Neuron (in vitro differentiated cells): ENCODE results near the gene TESK1.
"Not testable (repeated sequence)": the region's sequence is repeated elsewhere in the genome, so short reads cannot be mapped to it uniquely, and the experiment has no call there.

ENCODE experiments used
- H2AFZ ChIP-seq: one replicate; pipeline ENCODE4 v1.6.1; 2013; ENCODE audit warnings: low read depth, mild to moderate bottlenecking, inconsistent platforms, low read length, moderate library complexity
- H3K27me3 ChIP-seq: one replicate; pipeline ENCODE4 v1.6.1; 2013; ENCODE audit warnings: low read length; ENCODE audit not compliant: insufficient read depth
- H3K36me3 ChIP-seq: one replicate; pipeline ENCODE4 v1.6.1; 2013; ENCODE audit warnings: low read length; ENCODE audit not compliant: insufficient read depth
- H3K4me1 ChIP-seq: one replicate; pipeline ENCODE4 v1.6.1; 2013; ENCODE audit warnings: low read length; ENCODE audit not compliant: insufficient read depth
- H3K4me3 ChIP-seq: 2 replicates; pipeline ENCODE4 v1.5.1; 2013; ENCODE audit warnings: mild to moderate bottlenecking, low read length, moderate library complexity
- H3K9me3 ChIP-seq: one replicate; pipeline ENCODE4 v1.6.1; 2013; ENCODE audit warnings: low read length

TESK1 gene

DNA sequence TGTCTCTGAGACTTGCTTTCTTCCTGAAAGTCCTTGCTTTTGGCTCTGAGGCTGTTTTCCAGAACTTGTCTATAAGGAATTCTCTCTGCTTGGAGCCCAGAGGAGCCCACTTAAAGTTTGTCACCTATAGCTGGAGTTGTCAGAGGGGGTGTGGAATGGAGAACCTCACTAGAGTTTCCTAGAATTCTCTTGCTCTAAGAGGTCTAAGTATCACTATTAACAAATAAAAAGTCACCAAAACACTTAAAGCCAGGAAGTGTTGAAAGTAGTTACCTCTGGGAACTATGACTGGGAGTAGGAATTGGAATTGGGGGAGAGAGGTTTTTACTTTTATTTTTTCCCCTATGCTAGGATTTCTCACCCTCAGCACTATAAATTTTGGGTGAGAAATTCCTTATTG is 30.7 kb downstream of the TESK1 start:
- Histone ChIP-seq H3K4me3 (no peak overlapping the region), H3K9me3 (no peaks in the 10 kb centered on the region)

DNA sequence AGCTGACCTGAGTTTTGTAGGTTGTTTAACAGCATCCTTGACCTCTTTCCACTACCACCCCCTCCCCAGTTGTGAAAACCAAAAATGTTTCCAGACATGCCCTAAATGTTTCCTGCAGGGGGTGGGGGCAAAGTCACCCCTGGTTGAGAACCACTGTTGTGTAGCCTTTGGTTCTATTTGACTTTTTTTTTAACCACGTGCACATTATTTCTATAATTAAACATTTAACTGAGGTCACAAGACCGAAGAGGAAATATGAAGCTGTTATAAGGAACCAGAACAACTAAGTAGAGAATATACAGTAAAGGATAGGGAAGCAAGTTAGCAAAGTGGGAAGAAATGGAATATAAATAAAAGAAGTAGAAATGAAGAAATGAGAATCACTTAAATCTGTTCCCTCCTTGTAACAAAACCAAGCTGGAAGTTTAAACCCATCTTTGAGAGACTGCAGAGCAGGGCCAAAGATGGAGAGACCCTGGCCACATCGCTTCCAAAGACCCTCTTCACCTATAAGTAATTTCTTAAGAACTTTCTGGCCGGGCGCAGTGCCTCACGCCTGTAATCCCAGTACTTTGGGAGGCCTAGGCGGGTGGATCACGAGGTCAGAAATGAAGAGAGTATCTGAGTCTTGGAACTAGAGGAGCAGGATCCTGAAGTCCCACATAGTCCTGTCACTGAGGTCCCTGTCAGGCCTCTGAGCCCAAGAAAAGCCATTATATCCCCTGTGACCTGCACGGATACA is 31.2 kb downstream of the TESK1 start:
- Histone ChIP-seq H3K4me1 (no peaks in the 10 kb centered on the region), H3K27me3 (no peaks in the 10 kb centered on the region), H3K4me3 (no peak overlapping the region), H2AFZ (no peak overlapping the region), H3K36me3 (no peaks in the 10 kb centered on the region), H3K9me3 (no peaks in the 10 kb centered on the region)

More for the DNA sequence above, 30.7 kb downstream of the TESK1 start:
- H3K36me3 ChIP-seq = no peaks in the 10 kb centered on the region
- no peaks in the 10 kb centered on the region for H3K27me3 ChIP-seq
- H2AFZ ChIP-seq = no peak overlapping the region
- no peaks in the 10 kb centered on the region for H3K4me1 ChIP-seq

DNA sequence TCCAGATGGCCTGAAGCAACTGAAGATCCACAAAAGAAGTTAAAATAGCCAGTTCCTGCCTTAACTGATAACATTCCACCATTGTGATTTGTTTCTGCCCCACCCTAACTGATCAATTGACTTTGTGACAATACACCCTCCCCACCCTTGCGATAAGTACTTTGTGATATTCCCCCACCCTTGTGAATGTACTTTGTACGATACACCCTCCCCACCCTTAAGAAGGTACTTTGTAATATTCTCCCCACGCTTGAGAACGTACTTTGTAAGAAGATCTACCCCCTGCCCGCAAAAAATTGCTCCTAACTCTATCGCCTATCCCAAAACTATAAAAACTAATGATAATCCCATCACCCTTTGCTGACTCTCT is 31.8 kb downstream of the TESK1 start:
- not testable (repeated sequence) for H3K4me1 ChIP-seq, H3K27me3 ChIP-seq, H2AFZ ChIP-seq, H3K36me3 ChIP-seq, H3K9me3 ChIP-seq, H3K4me3 ChIP-seq

DNA sequence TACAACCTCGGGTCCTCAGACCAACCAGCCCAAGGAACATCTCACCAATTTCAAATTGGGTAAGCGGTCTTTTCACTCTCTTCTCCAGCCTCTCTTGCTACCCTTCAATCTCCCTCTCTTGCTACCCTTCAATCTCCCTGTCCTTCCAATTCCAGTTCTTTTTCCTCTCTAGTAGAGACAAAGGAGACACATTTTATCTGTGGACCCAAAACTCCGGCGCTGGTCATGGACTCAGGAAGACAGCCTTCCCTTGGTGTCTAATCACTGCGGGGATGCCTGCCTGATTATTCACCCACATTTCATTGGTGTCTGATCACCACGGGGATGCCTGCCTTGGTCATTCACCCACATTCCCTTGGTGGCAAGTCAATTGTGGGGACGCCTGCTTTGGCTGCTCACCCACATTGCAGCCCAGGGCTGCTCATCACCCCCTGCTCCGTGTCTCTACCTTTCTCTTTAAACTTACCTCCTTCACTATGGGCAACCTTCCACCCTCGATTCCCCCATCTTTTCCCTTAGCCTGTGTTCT is 32.4 kb downstream of the TESK1 start:
- H3K4me1 ChIP-seq, H2AFZ ChIP-seq, H3K9me3 ChIP-seq, H3K36me3 ChIP-seq, H3K27me3 ChIP-seq, H3K4me3 ChIP-seq: not testable (repeated sequence)

DNA sequence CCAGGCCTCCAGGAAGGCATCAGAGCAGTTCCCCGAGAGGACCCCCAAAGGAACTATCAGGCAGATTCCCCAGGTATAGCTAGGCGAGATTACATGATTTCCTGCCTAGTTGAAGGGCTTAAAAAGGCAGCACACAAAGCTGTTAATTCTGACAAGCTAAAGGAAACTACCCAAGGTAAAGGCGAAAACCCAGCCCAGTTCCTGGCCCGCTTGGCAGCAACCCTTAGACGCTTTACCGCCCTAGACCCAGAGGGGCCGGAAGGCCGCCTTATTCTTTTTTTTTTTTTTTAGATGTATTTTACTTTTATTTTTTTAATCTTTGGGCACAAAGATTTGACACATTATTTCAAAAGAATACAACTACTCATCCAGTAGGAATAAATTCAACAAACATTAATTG is 33.7 kb downstream of the TESK1 start:
- not testable (repeated sequence) for H3K4me1 ChIP-seq, H2AFZ ChIP-seq, H3K36me3 ChIP-seq, H3K4me3 ChIP-seq, H3K9me3 ChIP-seq, H3K27me3 ChIP-seq

DNA sequence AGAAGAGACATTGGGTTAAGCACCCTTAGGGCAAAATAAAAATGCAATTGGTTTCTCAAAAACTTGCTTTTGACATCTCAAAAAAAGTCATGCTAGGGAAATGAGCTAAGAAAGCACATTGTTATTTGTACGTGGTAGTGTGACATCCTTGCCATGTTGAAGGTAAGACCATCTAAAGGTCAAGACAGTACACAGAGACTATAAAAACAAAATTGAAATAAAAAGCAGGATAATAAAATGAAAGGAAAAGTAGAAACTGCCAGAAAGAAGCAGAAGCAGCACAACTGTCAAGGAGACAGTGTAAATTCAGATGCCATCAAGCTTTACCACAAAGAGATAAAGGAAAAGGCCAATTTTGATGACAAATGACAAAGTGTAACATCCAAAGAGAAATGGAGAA is 34.2 kb downstream of the TESK1 start:
- not testable (repeated sequence) for H3K4me3 ChIP-seq, H2AFZ ChIP-seq, H3K27me3 ChIP-seq

DNA sequence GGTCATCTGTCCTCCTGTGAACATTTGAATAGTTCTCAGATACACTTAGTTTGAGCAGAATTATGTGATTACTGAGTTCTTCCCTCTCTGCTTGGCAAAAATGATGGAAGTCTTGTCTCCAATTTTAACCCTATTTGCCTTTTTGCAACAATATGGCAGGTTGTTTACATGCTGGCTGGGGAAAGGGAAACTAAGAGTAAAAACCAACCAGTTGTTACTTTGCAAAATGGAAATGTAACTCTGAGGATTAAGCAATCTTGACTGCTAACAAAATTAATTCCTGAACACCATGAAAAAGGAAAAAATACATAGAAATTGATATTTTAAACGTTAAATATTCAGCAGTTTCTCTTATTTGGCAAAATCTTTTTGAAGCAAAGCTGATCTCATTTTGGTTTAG is 34.6 kb downstream of the TESK1 start:
- Histone ChIP-seq H3K4me3 (no peak overlapping the region), H3K9me3 (no peaks in the 10 kb centered on the region), H3K4me1 (no peaks in the 10 kb centered on the region), H3K36me3 (no peaks in the 10 kb centered on the region), H3K27me3 (no peaks in the 10 kb centered on the region), H2AFZ (no peak overlapping the region)

More for the DNA sequence above, 34.2 kb downstream of the TESK1 start:
- not testable (repeated sequence) for H3K4me1 ChIP-seq, H3K36me3 ChIP-seq, H3K9me3 ChIP-seq

DNA sequence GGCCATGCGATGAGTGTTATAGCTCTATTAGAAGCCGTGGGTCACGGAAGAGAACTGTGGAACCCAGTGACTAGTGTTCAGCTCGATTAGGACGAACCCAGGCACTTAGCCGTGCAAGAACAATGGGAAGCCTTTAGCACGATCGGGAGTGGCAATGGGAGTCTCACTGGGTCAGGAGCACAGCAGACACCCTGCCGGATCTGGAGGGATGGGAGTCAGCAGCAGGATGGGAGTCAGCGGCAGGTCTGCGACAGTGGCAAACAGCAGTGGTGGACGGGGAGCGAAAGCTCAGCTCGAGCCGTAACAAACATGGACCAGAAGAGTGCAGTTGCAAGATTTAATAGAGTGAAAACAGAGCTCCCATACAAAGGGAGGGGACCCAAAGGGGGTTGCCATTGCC is 35.4 kb downstream of the TESK1 start:
- not testable (repeated sequence) for H3K9me3 ChIP-seq, H2AFZ ChIP-seq, H3K4me1 ChIP-seq, H3K4me3 ChIP-seq, H3K36me3 ChIP-seq, H3K27me3 ChIP-seq

DNA sequence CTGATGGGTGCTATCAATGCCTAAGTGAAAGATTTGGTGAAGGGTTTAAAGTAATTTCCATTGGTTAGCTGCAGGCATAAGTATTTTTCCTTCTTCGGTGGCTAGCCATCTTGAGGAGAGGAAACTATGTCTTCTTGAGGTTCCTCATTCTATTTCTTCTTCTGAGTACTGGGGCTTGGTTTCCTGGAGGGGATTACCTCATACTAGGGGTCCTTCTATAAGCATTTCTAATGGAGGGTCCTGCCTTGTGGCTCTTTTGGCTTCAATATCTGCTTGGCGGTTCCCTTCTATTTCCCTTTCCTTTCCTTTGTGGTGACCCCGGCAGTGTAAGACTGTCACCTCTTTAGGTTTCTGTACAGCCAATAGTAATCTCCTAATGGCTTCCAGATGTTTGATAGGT is 36.4 kb downstream of the TESK1 start:
- H3K4me1 ChIP-seq = not testable (repeated sequence)

DNA sequence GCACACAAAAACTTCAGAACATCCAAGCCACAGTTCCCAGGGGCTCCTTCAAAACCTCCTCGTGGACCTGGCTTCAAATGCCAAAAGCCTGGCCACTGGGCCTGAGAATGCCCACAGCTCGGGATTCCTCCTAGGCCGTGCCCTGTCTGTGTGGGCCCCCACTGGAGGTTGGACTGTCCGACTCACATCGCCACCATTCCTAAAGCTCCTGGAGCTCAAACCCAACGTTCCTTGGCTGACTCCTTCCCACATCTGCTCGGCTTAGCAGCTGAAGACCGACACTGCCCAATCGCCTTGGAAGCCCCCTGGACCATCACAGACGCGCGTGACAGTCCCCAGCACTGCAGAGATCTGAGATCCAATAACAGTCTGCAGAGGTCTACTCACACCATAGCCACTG is 38.0 kb downstream of the TESK1 start:
- H3K36me3 ChIP-seq = no peaks in the 10 kb centered on the region
- no peak overlapping the region for H2AFZ ChIP-seq
- no peak overlapping the region for H3K4me3 ChIP-seq
- H3K9me3 ChIP-seq = no peaks in the 10 kb centered on the region
- H3K4me1 ChIP-seq = peaks cover 10% of the 10 kb centered on the region
- no peaks in the 10 kb centered on the region for H3K27me3 ChIP-seq

More for the DNA sequence above, 36.4 kb downstream of the TESK1 start:
- H3K36me3 ChIP-seq, H3K9me3 ChIP-seq, H3K4me3 ChIP-seq, H3K27me3 ChIP-seq, H2AFZ ChIP-seq: not testable (repeated sequence)

DNA sequence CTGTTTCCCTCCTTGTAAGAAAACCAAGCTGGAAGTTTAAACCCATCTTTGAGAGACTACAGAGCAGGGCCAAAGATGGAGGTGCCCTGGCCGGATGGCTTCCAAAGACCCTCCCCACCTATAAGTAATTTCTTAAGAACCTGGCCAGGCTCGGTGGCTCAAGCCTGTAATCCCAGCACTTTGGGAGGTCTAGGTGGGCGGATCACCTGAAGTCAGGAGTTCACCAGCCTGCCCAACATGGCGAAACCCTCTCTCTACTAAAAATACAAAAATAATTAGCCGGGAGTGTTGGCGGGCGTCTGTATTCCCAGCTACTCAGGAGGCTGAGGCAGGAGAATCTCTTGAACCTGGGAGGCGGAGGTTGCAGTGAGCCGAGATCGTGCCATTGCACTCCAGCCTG is 40.7 kb downstream of the TESK1 start:
- H2AFZ ChIP-seq, H3K27me3 ChIP-seq, H3K4me1 ChIP-seq, H3K9me3 ChIP-seq, H3K36me3 ChIP-seq: not testable (repeated sequence)
- H3K4me3 ChIP-seq = peak overlapping the region; percentile 77

DNA sequence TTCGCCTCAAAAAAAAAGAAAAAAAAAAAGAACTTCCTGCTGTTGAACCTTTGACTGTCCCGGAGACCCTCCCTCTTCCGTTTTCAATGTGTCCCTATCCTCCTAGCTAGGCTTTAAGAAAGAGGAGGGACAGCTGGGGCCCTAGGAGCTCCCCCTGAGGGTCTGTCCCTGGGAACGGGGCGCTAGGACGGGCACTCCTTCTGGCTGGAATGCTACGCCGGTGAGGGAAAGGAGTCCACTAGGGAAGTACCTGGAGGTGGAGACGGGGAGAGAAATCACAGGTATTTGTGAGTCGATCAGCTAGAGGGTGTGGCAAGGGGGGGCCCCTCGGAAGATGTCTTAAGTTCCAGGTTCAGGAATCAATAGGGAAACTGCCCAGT is 41.1 kb downstream of the TESK1 start:
- peak overlapping the region; percentile 77 for H3K4me3 ChIP-seq
- H3K27me3 ChIP-seq = no peaks in the 10 kb centered on the region
- H3K9me3 ChIP-seq = no peaks in the 10 kb centered on the region
- peaks cover 10% of the 10 kb centered on the region for H3K4me1 ChIP-seq
- H3K36me3 ChIP-seq = no peaks in the 10 kb centered on the region
- H2AFZ ChIP-seq = peak overlapping the region; percentile 97

DNA sequence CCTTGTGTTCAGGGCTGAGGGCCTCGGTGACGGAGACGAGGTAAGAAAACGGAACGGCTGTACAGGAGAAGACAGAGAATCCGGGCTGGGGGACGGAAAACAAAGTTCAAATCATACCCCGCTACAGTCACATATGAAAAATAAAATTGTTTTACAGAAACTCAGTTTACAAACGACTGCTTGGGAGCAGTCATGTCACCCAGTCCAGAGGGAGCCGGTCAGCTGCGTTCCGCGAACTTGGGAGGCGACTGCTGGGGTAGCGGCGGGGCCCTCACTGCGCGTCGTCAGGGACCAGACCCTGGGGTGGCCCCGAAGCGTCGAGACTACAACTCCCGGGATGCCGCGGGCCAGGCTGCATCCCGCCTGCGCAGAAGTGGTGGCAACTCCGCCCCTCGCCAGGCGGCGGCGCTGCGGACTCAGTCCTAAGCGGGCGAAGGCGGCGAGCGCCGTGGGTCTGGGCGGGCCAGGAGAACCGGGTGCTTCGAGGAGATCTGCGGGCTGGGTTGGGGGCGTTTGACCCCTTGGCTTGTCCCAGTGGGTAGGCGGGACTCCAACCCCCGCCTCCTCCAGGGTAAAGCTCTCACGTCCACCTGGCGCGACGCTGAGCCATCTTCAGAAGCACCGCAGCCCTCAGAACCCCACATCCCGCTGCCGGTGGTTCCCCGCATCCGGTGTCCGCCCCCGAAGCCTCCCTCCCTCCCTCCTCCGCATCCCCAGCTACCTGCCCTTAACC is 41.6 kb downstream of the TESK1 start:
- Histone ChIP-seq H3K9me3 (no peaks in the 10 kb centered on the region), H3K4me1 (peaks cover 10% of the 10 kb centered on the region)

More for the DNA sequence above, 41.6 kb downstream of the TESK1 start:
- H3K27me3 ChIP-seq = no peaks in the 10 kb centered on the region
- H3K4me3 ChIP-seq = peak overlapping the region; percentile 77
- H3K36me3 ChIP-seq = no peaks in the 10 kb centered on the region
- peak overlapping the region; percentile 97 for H2AFZ ChIP-seq
